Astrocyte (in vitro differentiated cells and primary cell): ENCODE data around the gene CCDC71L. TPM values are rescaled to one million over a fixed set of nuclear protein-coding genes. Genes with fewer than 3 reads are reported as not detected.
A peak's percentile ranks its signal among the peaks of the same experiment; 100 is the strongest.

ENCODE experiments used
- DNase-seq: peaks from one replicate; pipeline ENCODE4 v3.0.0-alpha.2; 2010; ENCODE audit warnings: low read depth
- FAIRE-seq: peaks from 2 replicates; lab custom pipeline; 2011; peaks lifted over from hg19 to GRCh38; lab: Jason Lieb, UNC
- H2AFZ ChIP-seq: 2 replicates; pipeline ENCODE4 v1.6.0; 2012; ENCODE audit warnings: low read depth, low read length, inconsistent platforms
- H3K27ac ChIP-seq: 2 replicates; pipeline ENCODE4 v1.5.1; 2011; ENCODE audit warnings: low read depth, low read length, inconsistent platforms
- H3K27me3 ChIP-seq: 2 replicates; pipeline ENCODE4 v1.6.0; 2011; ENCODE audit warnings: low read length, inconsistent platforms; ENCODE audit not compliant: insufficient read depth
- H3K36me3 ChIP-seq: 2 replicates; pipeline ENCODE4 v1.5.1; 2011; ENCODE audit warnings: low read length, inconsistent platforms; ENCODE audit not compliant: insufficient read depth
- H3K4me1 ChIP-seq: 2 replicates; pipeline ENCODE4 v1.5.1; 2011; ENCODE audit warnings: low read length, inconsistent platforms; ENCODE audit not compliant: insufficient read depth
- H3K4me2 ChIP-seq: 2 replicates; pipeline ENCODE4 v1.6.0; 2012; ENCODE audit warnings: low read length, inconsistent platforms
- H3K4me3 ChIP-seq: 2 replicates; pipeline ENCODE4 v1.5.1; 2011; ENCODE audit warnings: low read depth, mild to moderate bottlenecking, low read length, inconsistent platforms; ENCODE audit not compliant: insufficient read depth
- H3K79me2 ChIP-seq: 2 replicates; pipeline ENCODE4 v1.6.0; 2012; ENCODE audit warnings: mild to moderate bottlenecking, low read length, inconsistent platforms; ENCODE audit not compliant: insufficient read depth
- H3K9ac ChIP-seq: 2 replicates; pipeline ENCODE4 v1.6.0; 2012; ENCODE audit warnings: mild to moderate bottlenecking, low read length, inconsistent platforms
- H3K9me3 ChIP-seq: 2 replicates; pipeline ENCODE4 v1.5.1; 2012; ENCODE audit warnings: low read depth, mild to moderate bottlenecking, low read length, inconsistent platforms; ENCODE audit not compliant: insufficient read depth
- H4K20me1 ChIP-seq: 2 replicates; pipeline ENCODE4 v1.6.0; 2012; ENCODE audit warnings: low read length, inconsistent platforms; ENCODE audit not compliant: insufficient read depth
- H3K27ac Mint-ChIP-seq: one replicate; pipeline ENCODE4 v1.8.0; 2021; ENCODE audit warnings: mild to moderate bottlenecking, mixed read lengths; ENCODE audit not compliant: unreplicated experiment
- H3K27me3 Mint-ChIP-seq: one replicate; pipeline ENCODE4 v1.8.0; 2021; ENCODE audit warnings: low read depth, mixed read lengths; ENCODE audit not compliant: unreplicated experiment
- H3K36me3 Mint-ChIP-seq: one replicate; pipeline ENCODE4 v1.8.0; 2021; ENCODE audit warnings: low read depth, mixed read lengths; ENCODE audit not compliant: unreplicated experiment
- H3K4me1 Mint-ChIP-seq: one replicate; pipeline ENCODE4 v1.8.0; 2021; ENCODE audit warnings: low read depth, mixed read lengths; ENCODE audit not compliant: unreplicated experiment
- H3K4me3 Mint-ChIP-seq: one replicate; pipeline ENCODE4 v1.8.0; 2021; ENCODE audit warnings: mild to moderate bottlenecking, moderate library complexity, mixed read lengths; ENCODE audit not compliant: unreplicated experiment
- H3K9me3 Mint-ChIP-seq: one replicate; pipeline ENCODE4 v1.8.0; 2021; ENCODE audit warnings: mild to moderate bottlenecking, mixed read lengths; ENCODE audit not compliant: unreplicated experiment
- CTCF ChIP-seq: IDR thresholded peaks from 2 replicates; pipeline ENCODE4 v1.5.1; 2011; ENCODE audit warnings: low read depth, mild to moderate bottlenecking, inconsistent platforms, low read length, moderate library complexity; ENCODE audit not compliant: insufficient read depth
- EZH2 ChIP-seq: IDR thresholded peaks from 2 replicates; pipeline ENCODE4 v1.6.1; 2012; ENCODE audit warnings: mild to moderate bottlenecking, low read length, inconsistent platforms; ENCODE audit not compliant: insufficient read depth
- total RNA-seq: library from RNA; stranded (reverse); gene quantifications from 2 replicates; pipeline ENCODE4 v1.2.1, GENCODE V29; 2021

CCDC71L gene
- total RNA-seq, 1 donor from 2014 or later, result 26.8 TPM

GRCh38 chr7:106641416-106641815 lies 19.5 kb downstream of the CCDC71L start:
- no peaks in the 10 kb centered on the region for H3K36me3 Mint-ChIP-seq
- Histone ChIP-seq H3K27me3 (no peaks in the 10 kb centered on the region), H2AFZ (no peak overlapping the region), H3K9ac (no peak overlapping the region), H3K36me3 (no peaks in the 10 kb centered on the region), H3K4me2 (no peak overlapping the region), H3K79me2 (no peaks in the 10 kb centered on the region), H3K4me3 (no peak overlapping the region), H4K20me1 (no peaks in the 10 kb centered on the region), H3K27ac (no peak overlapping the region), H3K4me1 (no peaks in the 10 kb centered on the region), H3K9me3 (no peaks in the 10 kb centered on the region)
- H3K27me3 Mint-ChIP-seq, result no peaks in the 10 kb centered on the region
- DNase-seq, result no peak
- H3K4me3 Mint-ChIP-seq, result no peak overlapping the region
- no peak overlapping the region for H3K27ac Mint-ChIP-seq
- no peak for FAIRE-seq
- TF ChIP-seq EZH2, result no peak
- no peak for TF ChIP-seq CTCF
- peaks cover 2% of the 10 kb centered on the region for H3K4me1 Mint-ChIP-seq
- no peaks in the 10 kb centered on the region for H3K9me3 Mint-ChIP-seq

- no peaks in the 10 kb centered on the region for H3K9me3 ChIP-seq
- H3K36me3 ChIP-seq, result no peaks in the 10 kb centered on the region
- H3K27me3 ChIP-seq, result no peaks in the 10 kb centered on the region
- Mint-ChIP-seq H3K36me3 (no peaks in the 10 kb centered on the region), H3K4me3 (no peak overlapping the region), H3K27ac (no peak overlapping the region), H3K9me3 (no peaks in the 10 kb centered on the region), H3K4me1 (peaks cover 2% of the 10 kb centered on the region), H3K27me3 (no peaks in the 10 kb centered on the region)
- H3K4me2 ChIP-seq, result no peak overlapping the region
- peak; percentile 57 for DNase-seq
- H3K4me1 ChIP-seq, result no peaks in the 10 kb centered on the region
- no peak overlapping the region for H3K27ac ChIP-seq
- H4K20me1 ChIP-seq, result no peaks in the 10 kb centered on the region
- TF ChIP-seq EZH2 (no peak), CTCF (no peak)
- no peak overlapping the region for H2AFZ ChIP-seq
- H3K79me2 ChIP-seq, result no peaks in the 10 kb centered on the region
- no peak overlapping the region for H3K9ac ChIP-seq
- no peak overlapping the region for H3K4me3 ChIP-seq
- no peak for FAIRE-seq
Measured at GRCh38 chr7:106640368-106641141, 20.4 kb downstream of the CCDC71L start.
